Measurements from ENCODE around the gene CYLD.

Gene CYLD

DNA sequence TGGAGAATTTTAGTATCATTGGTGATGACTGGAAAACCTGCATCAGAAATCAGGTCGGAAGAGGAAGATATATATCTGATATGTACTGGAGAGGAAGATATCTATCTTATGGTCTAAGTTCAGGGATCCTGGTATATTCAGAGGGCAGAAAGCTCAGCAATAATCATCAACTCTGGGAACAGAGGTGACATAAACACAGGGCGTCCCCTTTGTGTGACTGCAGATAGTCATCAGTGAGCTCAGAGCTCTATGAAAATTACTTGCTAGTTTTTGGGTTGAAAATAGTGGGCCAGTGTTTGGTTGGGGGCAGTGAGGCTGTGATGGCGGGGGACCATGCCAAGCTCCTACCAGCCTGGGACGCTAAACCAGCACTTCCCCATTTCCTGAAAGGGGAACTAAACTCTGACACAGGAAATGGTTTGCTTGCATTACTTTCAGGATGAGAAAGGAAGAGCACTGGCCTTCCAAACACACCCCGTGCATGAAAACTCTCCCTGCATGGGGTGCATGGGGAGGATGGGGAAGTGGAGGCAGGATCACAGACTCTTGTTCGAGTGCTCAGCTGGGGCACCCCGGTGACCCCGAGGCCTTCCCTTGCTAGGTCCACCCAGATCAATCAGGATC lies 32.7 kb upstream of the CYLD start:
- TF ChIP-seq, protein P1, sequence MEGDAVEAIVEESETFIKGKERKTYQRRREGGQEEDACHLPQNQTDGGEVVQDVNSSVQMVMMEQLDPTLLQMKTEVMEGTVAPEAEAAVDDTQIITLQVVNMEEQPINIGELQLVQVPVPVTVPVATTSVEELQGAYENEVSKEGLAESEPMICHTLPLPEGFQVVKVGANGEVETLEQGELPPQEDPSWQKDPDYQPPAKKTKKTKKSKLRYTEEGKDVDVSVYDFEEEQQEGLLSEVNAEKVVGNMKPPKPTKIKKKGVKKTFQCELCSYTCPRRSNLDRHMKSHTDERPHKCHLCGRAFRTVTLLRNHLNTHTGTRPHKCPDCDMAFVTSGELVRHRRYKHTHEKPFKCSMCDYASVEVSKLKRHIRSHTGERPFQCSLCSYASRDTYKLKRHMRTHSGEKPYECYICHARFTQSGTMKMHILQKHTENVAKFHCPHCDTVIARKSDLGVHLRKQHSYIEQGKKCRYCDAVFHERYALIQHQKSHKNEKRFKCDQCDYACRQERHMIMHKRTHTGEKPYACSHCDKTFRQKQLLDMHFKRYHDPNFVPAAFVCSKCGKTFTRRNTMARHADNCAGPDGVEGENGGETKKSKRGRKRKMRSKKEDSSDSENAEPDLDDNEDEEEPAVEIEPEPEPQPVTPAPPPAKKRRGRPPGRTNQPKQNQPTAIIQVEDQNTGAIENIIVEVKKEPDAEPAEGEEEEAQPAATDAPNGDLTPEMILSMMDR (IDR thresholded peaks at IDR 0.05; ENCODE audit: low read depth, low read length, missing control alignments): no peak
- H3K27ac ChIP-seq: no peak overlapping the region
- in situ Hi-C loops (cut with HindIII; ENCODE audit: low pct_ligation_motif_present, low sequenced_read_pairs): no loop called here
- no peaks in the 10 kb centered on the region for H3K27me3 ChIP-seq (replicated peaks)
- no peak for DNase-seq
- H3K4me3 ChIP-seq (ENCODE audit: low read depth, low read length): no peak overlapping the region
- H3K36me3 ChIP-seq (replicated peaks): no peaks in the 10 kb centered on the region

DNA sequence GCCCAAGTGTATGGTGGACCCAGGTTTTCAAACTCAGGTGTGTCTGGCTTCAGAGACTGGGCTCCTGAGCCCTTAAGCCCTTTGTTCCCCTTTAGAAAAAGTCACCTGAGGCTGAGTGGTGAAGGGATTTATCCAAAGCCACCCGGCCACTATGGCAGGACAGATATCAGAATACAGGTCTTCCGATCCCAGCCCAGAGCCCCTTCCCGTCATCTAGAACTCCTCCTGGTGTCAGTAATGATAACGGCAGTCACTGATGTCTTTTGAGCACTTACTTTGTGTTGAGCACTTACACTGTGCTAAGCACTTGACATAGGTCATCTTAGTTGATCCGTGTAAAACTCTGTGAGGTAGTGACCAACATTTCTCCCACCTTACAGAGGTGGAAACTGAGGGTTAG lies 31.9 kb upstream of the CYLD start:
- Histone ChIP-seq H3K27me3 (replicated peaks) (no peaks in the 10 kb centered on the region), H3K36me3 (replicated peaks) (no peaks in the 10 kb centered on the region), H3K4me3 (ENCODE audit: low read depth, low read length) (no peak overlapping the region), H3K27ac (no peak overlapping the region)
- DNase-seq: no peak
- TF ChIP-seq, protein P1 (IDR thresholded peaks at IDR 0.05; ENCODE audit: low read depth, low read length, missing control alignments): no peak
- in situ Hi-C loops (cut with HindIII; ENCODE audit: low pct_ligation_motif_present, low sequenced_read_pairs): no loop called here

DNA sequence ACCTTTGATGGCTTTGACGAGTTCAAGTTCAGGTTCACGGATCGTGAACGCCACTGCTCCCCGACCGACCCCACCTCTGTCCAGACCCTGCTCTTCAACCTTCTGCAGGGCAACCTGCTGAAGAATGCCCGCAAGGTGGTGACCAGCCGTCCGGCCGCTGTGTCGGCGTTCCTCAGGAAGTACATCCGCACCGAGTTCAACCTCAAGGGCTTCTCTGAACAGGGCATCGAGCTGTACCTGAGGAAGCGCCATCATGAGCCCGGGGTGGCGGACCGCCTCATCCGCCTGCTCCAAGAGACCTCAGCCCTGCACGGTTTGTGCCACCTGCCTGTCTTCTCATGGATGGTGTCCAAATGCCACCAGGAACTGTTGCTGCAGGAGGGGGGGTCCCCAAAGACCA lies 30.8 kb upstream of the CYLD start:
- in situ Hi-C loops (cut with HindIII; ENCODE audit: low pct_ligation_motif_present, low sequenced_read_pairs): no loop called here
- Histone ChIP-seq H3K27me3 (replicated peaks) (no peaks in the 10 kb centered on the region), H3K27ac (no peak overlapping the region), H3K4me3 (ENCODE audit: low read depth, low read length) (no peak overlapping the region), H3K36me3 (replicated peaks) (no peaks in the 10 kb centered on the region)
- DNase-seq: no peak
- TF ChIP-seq, protein P1 (IDR thresholded peaks at IDR 0.05; ENCODE audit: low read depth, low read length, missing control alignments): no peak

DNA sequence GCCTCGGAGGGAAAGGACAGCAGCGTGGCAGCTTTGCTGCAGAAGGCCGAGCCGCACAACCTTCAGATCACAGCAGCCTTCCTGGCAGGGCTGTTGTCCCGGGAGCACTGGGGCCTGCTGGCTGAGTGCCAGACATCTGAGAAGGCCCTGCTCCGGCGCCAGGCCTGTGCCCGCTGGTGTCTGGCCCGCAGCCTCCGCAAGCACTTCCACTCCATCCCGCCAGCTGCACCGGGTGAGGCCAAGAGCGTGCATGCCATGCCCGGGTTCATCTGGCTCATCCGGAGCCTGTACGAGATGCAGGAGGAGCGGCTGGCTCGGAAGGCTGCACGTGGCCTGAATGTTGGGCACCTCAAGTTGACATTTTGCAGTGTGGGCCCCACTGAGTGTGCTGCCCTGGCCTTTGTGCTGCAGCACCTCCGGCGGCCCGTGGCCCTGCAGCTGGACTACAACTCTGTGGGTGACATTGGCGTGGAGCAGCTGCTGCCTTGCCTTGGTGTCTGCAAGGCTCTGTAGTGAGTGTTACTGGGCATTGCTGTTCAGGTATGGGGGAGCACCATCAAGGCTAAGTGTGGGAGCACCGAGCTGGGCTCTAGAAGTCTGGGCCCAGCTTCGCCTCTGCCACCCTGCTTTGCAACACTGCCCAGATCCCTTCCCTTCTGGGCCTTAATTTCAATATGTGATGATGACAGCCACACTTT lies 29.9 kb upstream of the CYLD start:
- Histone ChIP-seq H3K4me3 (ENCODE audit: low read depth, low read length) (no peak overlapping the region), H3K36me3 (replicated peaks) (no peaks in the 10 kb centered on the region), H3K27ac (no peak overlapping the region), H3K27me3 (replicated peaks) (no peaks in the 10 kb centered on the region)
- in situ Hi-C loops (cut with HindIII; ENCODE audit: low pct_ligation_motif_present, low sequenced_read_pairs): no loop called here
- DNase-seq: no peak
- TF ChIP-seq, protein P1 (IDR thresholded peaks at IDR 0.05; ENCODE audit: low read depth, low read length, missing control alignments): no peak

DNA sequence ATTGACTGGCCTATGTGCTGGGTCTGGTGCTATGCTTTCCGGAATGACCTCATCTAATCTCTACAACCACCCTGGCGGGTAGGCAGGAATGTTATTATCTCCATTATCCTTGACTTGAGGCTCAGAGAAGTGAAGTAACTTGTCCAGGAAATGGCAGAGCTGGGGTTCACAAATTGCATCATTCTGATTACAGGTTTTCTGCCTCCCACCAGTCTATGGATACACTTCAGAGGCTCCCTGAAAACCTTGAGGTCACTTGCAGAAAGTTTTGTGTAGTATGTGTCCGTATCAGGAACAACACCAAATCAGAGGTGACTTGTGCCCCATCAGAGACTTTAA lies 29.4 kb upstream of the CYLD start:
- in situ Hi-C loops (cut with HindIII; ENCODE audit: low pct_ligation_motif_present, low sequenced_read_pairs): no loop called here
- DNase-seq: peak; percentile 33

More for the DNA sequence above, 29.4 kb upstream of the CYLD start:
- Histone ChIP-seq H3K36me3 (replicated peaks) (no peaks in the 10 kb centered on the region), H3K4me3 (ENCODE audit: low read depth, low read length) (no peak overlapping the region), H3K27ac (no peak overlapping the region), H3K27me3 (replicated peaks) (no peaks in the 10 kb centered on the region)
- TF ChIP-seq, protein P1 (IDR thresholded peaks at IDR 0.05; ENCODE audit: low read depth, low read length, missing control alignments): no peak
